HG02798 (cell line): ENCODE measurements around the gene PADI4.
"Not testable (repeated sequence)": the region's sequence is repeated elsewhere in the genome, so short reads cannot be mapped to it uniquely, and the experiment has no call there.

Experiments used
- ATAC-seq: cut with Tn5 transposase; IDR thresholded peaks from one replicate; pipeline ENCODE4 v1.9.1; 2021; ENCODE audit warnings: mild to moderate bottlenecking; ENCODE audit not compliant: unreplicated experiment, poor library complexity

The PADI4 gene

DNA sequence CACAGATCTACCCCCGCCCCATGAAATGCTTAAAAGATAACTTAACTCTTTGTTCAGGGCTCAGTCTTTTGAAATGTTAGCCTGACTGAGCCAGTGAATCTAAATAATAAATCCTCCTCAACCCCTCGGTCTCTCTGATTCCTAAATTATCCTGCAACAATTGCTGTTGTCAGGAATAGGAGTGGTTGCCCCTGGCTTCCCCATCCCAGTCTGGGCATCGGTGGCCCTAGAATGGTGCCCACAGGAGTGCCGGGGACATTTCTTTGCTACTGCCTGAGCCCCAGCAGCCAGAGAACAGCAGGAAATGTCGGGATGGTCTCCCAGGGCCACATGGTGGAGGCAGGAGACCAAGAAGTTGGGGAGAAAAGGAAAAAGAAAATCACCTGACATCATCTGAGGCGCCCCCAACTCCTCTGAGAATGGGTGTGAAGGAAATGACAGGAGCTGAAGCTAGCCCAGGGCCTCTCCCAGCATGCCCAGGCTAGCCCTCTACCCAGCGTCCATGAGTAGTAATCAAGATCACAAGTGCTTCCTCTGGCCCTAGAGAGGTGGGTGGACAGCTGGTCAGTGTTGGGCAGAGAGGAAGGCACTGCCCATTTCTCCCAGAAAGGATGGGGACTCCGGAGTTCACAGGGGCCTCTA lies 1.6 kb downstream of the PADI4 start:
- ATAC-seq, result no peak

DNA sequence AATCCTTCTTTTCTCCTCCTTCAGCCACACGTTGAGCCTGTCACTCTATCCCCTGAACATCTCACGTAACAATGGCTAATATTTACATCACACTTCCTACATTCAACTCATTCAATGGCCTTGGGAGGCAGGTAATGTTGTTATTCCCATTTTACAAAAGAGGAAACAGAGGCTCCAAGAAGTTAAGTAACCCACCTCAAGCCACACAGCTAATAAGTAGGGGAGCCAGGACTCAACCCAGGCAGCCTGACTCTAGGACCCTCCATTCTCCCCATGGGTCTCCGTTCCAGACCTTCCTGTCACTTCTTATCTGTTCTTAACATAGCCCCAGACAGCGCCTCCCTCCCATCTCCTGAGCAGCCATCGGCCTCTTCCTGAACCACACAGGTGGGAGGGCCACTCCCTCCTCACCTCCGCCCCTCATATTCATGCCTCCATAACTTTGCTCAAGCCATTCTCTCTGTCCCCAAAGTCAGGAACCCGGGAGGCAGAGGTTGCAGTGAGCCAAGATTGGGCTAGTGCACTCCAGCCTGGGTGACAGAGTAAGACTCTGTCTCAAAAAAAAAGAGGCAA lies 2.2 kb downstream of the PADI4 start:
- no peak for ATAC-seq

DNA sequence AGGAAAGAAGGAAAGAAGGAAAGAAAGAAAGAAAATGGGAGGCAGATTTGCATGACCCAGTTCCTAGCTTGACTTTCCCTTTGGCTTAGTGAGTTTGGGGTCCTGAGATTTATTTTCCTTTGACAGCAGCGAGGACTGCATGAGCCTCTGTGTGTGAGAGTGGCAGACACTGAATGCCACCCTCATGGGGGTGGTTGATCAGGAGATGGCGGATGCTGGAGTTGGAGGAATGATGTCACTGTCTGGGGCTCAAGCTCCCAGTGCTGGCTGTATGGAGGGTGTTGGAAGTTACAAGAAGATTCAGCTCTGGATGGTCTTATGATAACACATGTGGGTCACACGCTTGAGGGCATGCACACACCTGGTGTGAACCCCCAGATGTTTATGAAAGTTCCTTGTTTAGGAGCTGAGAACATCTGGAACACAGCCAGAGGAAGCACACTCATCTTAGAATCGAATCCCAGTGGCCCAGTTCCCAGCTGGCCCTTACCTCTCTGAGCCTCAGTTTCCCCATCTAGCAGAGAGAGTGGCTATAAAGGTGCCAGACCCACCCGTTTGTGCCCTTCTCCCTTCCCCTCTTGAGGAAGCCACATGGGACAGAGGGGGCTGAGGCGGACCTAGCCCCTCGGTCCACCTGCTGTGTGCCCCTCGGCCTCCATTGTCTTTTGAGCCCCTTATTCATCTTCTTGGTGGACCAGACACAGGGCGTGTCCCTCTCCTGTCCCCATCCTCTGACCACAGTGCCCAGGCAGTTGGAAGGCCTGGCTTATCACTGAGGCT lies 5.7 kb downstream of the PADI4 start:
- no peak for ATAC-seq

DNA sequence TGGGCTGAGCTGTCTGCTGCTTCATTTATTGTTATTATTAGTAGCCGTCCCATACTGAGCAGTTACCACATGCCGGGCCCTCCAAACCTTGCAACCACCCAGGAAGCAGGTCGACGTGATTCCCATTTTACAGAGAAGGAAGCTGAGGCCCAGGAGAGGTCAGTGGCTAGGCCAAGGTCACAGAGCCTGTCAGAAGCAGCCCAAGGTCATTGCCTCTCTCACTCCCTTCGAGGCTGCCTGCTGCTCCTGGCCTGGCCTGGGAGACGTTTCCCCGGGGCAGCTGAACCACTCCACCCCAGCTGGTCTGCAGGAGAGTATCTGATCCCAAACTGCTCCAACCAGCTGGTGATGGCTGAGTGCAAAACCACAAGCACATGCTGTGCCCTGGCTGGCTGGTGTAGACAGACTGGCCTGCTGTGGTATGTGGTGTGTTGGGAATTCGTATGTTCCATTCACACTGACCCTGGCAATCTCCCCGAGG lies 6.5 kb downstream of the PADI4 start:
- ATAC-seq, result no peak

DNA sequence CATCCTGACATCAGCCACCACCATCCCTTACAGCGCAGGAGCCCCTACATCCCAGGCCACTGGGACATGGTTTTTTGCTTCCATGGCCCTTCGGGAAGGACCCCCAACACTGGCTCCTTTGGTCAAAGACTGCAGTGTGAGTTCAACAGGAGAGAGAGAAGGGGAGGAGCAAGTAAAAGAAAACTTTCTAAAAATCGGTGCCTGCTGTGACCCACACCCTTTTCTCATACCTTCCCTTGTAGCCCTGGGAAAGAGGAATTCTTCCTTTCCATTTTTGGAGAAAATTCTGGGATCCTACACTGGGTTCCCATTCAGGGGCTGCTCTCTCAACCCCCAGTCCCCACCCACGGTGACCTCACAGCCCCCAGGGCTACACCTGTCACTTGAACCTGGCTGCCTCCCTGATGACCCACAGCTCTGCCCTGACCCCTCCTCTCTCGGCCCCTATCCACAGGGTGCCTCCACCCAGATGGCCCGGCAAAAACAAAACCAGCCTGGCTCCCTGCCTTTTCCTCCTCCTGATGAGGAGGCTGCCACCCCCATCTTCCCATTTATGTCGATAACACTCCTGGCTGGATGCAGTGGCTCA lies 7.6 kb downstream of the PADI4 start:
- no peak for ATAC-seq

DNA sequence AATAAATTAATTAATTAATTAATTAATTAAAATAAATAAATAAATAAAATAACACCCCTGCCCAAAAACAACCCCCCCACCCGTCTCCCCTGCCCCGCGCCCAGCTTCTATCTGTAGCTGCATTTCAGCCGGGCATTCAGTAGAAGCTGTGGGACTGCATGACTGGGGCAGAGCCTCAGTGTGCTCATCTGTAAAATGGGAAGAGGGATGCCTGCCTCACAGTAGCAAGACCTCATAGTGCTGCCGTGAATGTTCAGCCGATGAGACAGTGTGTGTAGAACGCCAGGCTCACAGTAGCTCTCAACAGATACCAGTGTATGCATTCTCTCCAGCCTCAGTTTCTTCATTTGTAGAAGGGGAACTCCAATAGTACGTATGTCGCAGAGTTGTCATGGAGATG lies 8.7 kb downstream of the PADI4 start:
- no peak for ATAC-seq

DNA sequence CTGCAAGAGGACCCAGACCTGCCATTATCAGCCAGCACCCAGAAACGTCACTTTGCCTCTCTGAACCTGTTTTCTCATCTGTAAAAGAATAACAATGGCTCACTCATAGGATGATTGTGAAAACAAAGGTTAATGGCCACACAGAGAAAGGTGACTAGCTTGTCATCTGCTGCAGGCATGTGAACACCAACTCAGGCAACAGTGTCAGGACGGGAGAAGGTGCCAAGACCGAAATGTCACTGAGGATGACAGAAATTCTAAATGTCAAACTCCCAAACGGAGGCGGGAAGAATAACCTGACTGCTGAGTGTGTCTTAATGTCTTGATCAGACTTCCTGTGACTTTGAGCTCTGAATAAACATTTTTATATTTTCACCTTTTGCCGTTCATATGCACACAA lies 10.3 kb downstream of the PADI4 start:
- no peak for ATAC-seq

DNA sequence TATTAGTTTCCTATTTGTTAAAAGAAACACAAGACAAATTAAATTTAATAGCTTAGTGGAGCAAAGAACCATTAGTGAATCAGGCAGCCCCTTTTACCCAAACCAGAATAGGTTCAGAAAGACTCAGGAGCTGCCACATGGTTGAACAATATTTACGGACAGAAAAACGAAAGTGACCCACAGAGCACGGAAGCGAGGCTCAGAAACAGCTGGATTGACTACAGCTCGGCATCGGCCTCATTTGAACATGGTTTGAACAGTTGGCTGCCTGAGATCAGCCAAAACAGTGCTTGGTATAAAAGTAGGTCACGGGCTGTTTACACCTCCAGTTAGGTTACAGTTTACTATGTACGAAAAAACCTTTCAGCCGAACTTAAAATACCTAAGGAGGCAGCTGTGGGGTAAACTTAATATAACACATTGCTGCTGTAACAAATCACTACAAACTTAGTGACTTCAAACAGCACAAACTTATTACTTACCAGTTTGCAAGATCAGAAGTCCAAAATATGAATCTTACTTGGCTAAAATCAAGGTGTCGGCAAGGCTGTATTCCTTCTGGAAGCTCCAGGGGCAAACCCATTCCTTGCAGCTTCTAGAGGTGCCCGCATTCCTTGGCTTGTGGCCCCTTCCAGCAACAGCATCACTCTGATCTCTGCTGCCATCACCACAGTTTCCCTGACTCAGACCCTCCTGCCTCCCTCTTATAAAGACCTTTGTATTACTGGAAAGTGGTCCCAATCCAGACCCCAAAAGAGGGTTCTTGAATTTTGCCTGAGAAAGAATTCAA lies 11.8 kb downstream of the PADI4 start:
- no peak for ATAC-seq

DNA sequence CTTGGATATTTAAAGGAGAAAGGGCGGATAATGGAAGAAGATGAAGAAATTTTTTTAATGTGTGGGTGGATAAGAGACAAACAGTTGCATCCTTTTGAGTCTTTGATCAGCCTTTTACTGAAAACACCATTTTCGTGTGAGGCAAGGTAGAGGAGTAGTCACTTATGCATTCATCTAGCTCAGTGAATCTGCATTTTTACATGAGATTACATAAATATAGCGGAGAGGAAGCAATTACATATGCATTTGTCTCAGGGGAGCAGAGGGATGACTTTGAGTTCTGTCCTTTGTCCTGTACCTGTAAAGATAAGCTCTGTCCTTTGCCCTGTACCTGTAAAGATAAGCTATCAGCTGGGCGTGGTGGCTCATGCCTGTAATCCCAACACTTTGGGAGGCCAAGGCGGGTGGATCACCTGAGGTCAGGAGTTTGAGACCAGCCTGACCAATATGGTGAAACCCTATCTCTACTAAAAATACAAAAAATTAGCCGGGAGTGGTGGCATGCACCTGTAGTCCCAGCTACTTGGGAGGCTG lies 13.9 kb downstream of the PADI4 start:
- ATAC-seq, result not testable (repeated sequence)

DNA sequence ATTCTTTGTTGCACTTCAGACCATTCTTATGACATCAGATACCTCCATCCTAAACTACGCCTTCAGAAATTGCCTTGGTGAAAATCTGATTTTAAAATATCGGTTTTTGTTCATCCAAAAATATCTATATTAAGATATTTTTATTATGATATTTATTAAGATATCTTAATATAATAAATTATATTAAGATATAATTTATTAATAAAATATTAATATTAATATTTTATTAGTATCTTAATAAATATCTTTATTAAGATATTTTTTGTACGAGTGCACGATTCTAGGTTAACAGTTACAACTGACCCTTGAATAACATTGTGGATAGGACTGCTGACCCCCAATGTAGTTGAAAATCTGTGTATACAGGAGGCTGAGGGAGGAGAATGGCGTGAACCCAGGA lies 20.9 kb downstream of the PADI4 start:
- no peak for ATAC-seq

DNA sequence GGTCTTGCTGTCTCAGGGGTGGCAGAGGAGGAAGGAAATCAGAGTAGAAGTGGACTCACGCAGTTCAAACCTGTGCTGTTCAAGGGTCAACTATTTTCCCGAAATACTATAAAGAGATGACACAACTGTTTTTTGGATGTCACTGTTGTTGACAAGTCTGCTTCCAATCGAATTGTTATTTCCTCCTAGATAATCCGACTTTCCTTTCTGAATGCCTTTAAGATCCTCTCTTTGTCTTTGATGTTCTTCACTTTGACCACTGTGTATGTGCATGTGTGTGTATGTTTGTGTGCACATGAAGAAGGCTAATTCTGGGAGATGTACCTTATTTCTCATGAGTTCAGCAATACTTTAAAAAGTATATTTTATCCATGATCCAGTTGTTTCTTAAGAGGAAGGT lies 21.6 kb downstream of the PADI4 start:
- no peak for ATAC-seq

DNA sequence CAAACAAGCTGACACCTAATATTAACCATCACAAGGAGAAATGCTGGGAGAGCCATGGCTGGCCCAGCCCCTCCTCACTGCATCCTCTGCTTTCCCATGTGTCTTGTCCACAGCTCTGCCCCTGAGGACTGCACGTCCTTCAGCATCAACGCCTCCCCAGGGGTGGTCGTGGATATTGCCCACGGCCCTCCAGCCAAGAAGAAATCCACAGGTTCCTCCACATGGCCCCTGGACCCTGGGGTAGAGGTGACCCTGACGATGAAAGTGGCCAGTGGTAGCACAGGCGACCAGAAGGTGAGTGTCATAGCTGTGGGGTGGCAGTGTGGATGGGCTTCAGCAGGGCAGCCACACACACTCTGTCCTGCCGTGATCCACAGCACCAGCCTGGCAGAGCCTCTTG lies 22.9 kb downstream of the PADI4 start:
- no peak for ATAC-seq

DNA sequence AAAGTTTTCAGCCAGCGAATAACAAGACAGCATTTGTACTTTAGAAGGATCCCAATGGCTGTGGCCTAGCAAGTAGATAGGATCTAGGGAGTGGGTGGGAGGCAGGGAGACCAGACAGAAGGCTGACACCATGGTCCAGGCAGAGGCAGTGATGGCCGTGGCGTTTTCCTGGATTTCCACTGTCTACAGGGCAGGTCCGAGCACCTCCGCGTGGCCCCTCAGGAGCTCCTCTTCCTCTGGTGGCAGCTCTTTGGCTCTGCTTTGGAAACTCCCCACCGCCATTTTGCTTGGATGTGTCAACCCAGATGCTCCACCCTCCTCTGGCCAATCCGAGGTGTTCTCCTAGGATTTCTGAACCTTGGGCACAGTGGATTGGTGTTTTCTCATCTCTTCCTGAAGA lies 25.1 kb downstream of the PADI4 start:
- no peak for ATAC-seq

DNA sequence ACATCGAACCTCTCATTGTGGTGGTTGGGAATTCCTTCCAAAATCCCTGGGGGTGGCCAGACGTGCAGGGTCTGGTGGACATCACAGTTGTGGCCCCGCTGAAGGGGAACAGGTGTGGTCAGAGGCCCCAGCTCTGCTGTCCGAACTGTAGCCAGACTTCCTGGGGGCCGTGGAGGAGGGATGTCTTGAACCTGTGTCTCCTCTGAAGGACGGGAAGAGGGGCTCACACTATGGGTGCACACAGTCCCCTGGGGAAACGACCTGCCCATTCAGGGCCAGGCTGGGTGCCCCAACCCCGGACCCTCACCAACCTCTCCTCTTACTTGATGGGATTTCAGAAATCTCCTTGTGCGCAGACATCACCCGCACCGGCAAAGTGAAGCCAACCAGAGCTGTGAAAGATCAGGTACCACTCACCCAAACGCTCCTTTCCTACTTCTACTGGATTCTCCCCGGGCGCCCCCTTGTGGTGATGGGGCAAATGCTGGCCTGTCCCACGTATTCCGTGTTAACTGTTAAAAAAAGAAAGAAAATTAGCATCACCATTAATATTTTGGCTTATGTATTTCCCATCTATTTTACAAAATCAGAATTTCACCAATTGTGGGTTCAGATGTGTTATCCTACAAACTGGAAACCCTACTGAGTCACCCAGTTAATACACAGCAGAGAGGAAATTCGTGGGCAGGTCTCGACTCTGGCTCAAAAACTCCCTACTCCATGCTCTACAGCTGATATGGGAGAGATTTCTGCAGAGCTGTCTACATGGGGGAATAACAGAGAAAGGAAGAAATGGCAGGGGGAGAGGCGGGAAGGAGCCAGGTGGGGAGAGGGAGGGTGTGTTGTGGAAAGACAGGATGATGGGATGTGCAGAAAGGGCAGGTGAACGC lies 28.1 kb downstream of the PADI4 start:
- ATAC-seq, result no peak

DNA sequence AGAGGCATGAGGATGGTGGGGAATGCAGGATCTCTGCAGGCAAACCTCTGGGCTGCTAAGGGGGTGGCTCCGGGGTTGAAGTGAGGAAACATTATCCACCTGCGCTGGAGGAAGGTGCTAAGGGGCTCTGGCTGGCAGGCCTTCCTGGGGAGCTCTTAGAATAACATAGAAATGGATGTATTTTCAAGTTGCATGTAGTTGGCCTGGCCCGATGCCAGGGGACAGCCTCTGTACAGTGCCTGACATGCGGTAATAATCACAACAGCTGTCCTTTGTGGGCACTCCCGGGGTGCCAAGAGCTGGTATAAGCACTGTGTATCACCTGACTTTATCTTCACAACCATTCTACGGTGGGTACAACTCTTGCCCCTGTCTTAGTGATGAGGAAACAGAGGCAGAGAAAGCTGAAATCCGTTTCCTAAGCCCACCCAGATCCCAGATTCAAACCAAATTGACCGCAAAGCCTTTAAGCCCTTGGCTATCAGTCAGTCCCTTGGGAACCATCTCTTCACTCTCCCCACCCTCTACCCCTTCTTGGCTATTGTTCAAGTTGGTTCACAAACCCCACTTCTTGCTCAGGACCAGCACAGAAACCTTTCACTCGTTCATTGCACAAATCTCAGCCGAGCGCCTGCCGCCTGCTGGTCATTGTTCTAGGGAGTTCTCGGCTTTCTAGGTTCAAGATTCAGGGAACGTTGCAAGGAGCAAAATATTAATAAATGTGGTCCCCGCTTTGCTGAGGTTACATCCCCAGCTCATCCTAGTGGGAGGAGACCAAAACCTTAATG lies 30.9 kb downstream of the PADI4 start:
- ATAC-seq, result no peak

DNA sequence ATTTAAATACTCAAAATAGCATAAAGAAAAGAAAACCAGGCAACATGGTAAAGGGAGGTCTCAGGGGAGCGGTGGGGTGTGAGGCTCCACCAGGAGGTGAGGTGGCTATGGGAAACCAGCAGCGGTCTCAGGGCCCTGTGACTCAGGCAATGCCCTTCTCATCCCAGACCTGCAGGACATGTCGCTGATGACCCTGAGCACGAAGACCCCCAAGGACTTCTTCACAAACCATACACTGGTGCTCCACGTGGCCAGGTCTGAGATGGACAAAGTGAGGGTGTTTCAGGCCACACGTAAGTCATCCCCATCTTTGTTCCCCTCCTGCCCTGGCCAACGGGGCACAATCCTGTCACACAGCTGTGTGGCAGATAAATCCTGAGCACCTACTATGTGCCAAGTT lies 31.5 kb downstream of the PADI4 start:
- no peak for ATAC-seq

DNA sequence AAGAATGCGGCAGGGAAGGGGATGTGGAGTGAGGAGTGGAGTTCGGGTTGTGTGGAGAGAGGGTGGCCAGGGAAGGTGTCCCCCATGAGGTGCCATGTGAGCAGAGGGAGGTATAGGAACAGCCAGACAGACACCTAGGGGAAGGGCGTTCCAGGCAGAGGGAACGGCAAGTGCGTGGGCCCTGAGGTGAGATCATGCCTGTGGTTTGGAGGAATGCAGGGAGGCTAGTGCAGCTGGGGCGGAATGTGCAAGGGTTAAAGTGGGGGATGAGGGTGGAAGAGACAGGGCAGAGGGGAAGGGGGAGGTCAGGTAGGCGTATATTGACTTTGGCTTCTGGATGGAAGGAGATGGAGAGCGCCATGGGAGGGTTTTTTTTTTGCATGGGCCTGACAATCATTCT lies 32.4 kb downstream of the PADI4 start:
- ATAC-seq, result no peak

DNA sequence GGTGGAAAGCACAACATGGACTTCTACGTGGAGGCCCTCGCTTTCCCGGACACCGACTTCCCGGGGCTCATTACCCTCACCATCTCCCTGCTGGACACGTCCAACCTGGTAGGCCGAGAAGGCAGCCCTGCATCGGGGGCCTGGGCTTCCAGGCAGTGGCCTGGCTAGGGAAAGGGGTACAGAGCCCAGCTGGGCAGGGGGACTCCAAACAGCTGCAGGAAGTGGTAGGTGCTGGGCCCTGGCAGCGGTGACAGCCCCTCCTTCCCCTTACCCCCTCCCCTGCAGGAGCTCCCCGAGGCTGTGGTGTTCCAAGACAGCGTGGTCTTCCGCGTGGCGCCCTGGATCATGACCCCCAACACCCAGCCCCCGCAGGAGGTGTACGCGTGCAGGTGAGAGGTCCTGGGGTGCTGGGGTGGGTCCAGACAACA lies 34.0 kb downstream of the PADI4 start:
- ATAC-seq, result no peak
